ENCODE measurements around the gene AK8.
A peak's percentile ranks its signal among the peaks of the same experiment; 100 is the strongest.

The AK8 gene

DNA sequence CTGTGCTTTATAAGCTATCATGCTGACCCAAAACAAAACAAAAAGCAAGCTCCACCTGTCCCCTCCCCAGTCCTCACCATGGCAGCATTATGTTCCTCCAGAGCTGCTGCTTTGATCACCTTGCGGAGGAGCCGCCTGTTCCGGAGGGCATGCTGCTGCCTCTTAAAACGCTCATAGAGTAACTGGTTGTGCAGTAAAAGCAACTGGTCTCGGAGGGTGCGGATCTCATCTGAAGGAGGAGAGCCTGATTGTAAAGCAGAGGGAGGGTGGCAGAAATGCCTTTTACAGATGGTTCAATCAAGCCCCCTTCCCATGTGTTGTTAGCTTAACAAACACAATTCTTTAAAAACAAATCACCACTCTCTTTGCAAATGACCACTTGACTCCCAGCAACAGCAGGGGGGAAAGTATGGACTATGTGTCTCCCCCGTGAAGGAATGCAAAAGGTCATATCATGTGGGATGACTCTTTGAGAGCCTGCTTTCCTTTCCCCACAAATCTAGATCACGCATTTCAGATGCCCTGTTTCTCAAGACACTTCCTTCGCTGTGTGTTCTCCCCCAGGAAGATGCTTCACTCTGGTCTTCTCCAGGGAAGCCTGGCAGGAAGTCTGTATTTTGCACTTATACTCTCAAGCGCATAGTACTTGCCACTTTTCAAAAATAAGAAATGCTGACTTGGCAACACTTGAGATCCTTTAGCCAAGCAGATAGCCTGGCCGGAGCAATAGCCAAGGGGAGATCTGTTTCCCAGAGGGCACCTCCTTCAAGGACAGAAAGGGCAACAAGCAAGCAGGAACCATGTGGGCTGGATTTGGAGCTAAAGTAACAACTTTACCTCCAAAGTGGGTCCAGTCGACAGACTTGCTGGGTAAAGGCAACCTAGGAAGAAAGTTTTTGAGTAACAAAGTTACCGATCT is 25.7 kb upstream of the AK8 start:
- no peak overlapping the region for H3K4me2 ChIP-seq (ENCODE audit: low read depth, low read length, poor library complexity, severe bottlenecking)
- H3K36me3 ChIP-seq (ENCODE audit: low read length) = no peaks in the 10 kb centered on the region
- H3K9ac ChIP-seq (ENCODE audit: low read length) = no peak overlapping the region

DNA sequence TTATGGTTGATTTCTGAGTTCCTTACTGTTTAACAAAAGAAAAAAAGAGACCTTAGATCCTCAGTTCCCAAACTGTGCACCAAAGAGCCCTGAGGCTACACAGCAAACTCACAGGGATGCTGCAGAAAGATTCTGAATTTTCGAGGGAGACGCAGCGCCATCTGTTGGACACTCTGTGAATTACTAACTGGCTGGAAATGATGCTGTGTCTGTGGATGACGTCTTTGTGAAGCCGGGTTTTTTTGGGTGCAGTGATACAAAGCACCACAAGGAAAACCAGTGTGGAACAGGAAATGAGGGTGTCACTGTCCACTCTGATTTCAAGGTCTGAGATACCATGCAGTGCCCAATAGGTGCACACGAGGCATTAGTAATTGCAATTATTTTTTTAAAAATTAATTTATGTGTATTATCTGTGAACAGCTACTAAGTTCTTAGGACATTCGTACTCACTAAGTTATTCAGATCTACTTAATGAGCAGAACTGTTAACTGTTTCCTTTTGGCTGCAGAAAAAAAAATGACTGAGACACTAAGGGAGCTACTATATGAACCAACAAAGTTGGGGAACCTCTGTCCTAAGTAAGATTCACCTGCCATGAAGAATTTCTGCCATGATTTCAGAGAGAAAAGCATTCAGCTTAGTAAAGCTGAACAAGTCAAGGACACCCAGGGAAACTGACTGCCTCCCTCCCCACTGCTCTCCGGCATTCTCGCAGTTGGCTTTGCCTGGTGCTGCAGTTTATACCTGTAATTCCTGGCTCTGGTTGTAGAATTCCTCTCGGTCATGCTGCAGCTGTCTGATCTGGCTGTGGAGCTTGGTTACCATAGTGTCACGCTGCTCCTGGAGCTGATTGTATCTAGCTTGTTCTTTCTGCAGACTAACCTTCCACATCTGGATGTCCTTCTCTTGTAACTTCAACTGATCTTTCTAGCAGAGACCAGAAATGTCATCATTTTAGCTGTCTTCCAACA is 24.1 kb upstream of the AK8 start:
- Histone ChIP-seq H3F3A (ENCODE audit: insufficient read depth) (no peaks in the 10 kb centered on the region), H3K4me3 (ENCODE audit: insufficient read depth, low read length, poor library complexity, severe bottlenecking) (no peak overlapping the region), H3K9me3 (ENCODE audit: insufficient read depth, low read length) (no peaks in the 10 kb centered on the region), H3K9me2 (replicated peaks; ENCODE audit: insufficient read depth, low read length) (no peaks in the 10 kb centered on the region), H4K20me1 (ENCODE audit: low read depth, low read length) (no peaks in the 10 kb centered on the region), H3K4me2 (ENCODE audit: low read depth, low read length, poor library complexity, severe bottlenecking) (no peak overlapping the region), H3K27ac (ENCODE audit: low read depth, low read length) (no peak overlapping the region), H2AFZ (ENCODE audit: low read depth, low read length, severe bottlenecking) (no peak overlapping the region), H3K9ac (ENCODE audit: low read length) (no peak overlapping the region), H3K79me2 (ENCODE audit: insufficient read depth, low read length) (no peaks in the 10 kb centered on the region), H3K27me3 (ENCODE audit: low read length) (no peaks in the 10 kb centered on the region), H3K36me3 (ENCODE audit: low read length) (no peaks in the 10 kb centered on the region)
- TF ChIP-seq EZH2phosphoT487 (conservative IDR thresholded peaks at IDR 0.05; ENCODE audit: low read length) = no peak
- TF ChIP-seq, protein P1, sequence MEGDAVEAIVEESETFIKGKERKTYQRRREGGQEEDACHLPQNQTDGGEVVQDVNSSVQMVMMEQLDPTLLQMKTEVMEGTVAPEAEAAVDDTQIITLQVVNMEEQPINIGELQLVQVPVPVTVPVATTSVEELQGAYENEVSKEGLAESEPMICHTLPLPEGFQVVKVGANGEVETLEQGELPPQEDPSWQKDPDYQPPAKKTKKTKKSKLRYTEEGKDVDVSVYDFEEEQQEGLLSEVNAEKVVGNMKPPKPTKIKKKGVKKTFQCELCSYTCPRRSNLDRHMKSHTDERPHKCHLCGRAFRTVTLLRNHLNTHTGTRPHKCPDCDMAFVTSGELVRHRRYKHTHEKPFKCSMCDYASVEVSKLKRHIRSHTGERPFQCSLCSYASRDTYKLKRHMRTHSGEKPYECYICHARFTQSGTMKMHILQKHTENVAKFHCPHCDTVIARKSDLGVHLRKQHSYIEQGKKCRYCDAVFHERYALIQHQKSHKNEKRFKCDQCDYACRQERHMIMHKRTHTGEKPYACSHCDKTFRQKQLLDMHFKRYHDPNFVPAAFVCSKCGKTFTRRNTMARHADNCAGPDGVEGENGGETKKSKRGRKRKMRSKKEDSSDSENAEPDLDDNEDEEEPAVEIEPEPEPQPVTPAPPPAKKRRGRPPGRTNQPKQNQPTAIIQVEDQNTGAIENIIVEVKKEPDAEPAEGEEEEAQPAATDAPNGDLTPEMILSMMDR (IDR thresholded peaks at IDR 0.05; ENCODE audit: insufficient read depth, low read length, poor library complexity, severe bottlenecking) = peak; percentile 74

More for the DNA sequence above, 25.7 kb upstream of the AK8 start:
- H3K27me3 ChIP-seq (ENCODE audit: low read length) = no peaks in the 10 kb centered on the region
- TF ChIP-seq EZH2phosphoT487 (conservative IDR thresholded peaks at IDR 0.05; ENCODE audit: low read length) = no peak
- TF ChIP-seq, protein P1 (IDR thresholded peaks at IDR 0.05; ENCODE audit: insufficient read depth, low read length, poor library complexity, severe bottlenecking) = no peak
- no peaks in the 10 kb centered on the region for H3K9me3 ChIP-seq (ENCODE audit: insufficient read depth, low read length)
- no peaks in the 10 kb centered on the region for H3F3A ChIP-seq (ENCODE audit: insufficient read depth)
- H4K20me1 ChIP-seq (ENCODE audit: low read depth, low read length) = no peaks in the 10 kb centered on the region
- H2AFZ ChIP-seq (ENCODE audit: low read depth, low read length, severe bottlenecking) = no peak overlapping the region
- no peaks in the 10 kb centered on the region for H3K9me2 ChIP-seq (replicated peaks; ENCODE audit: insufficient read depth, low read length)
- H3K79me2 ChIP-seq (ENCODE audit: insufficient read depth, low read length) = no peaks in the 10 kb centered on the region
- no peak overlapping the region for H3K4me3 ChIP-seq (ENCODE audit: insufficient read depth, low read length, poor library complexity, severe bottlenecking)
- no peak overlapping the region for H3K27ac ChIP-seq (ENCODE audit: low read depth, low read length)

- Histone ChIP-seq H3K27me3 (ENCODE audit: low read length) (no peaks in the 10 kb centered on the region), H3K4me2 (ENCODE audit: low read depth, low read length, poor library complexity, severe bottlenecking) (no peak overlapping the region), H3K27ac (ENCODE audit: low read depth, low read length) (no peak overlapping the region), H3F3A (ENCODE audit: insufficient read depth) (no peaks in the 10 kb centered on the region), H3K9me2 (replicated peaks; ENCODE audit: insufficient read depth, low read length) (no peaks in the 10 kb centered on the region), H3K79me2 (ENCODE audit: insufficient read depth, low read length) (no peaks in the 10 kb centered on the region), H2AFZ (ENCODE audit: low read depth, low read length, severe bottlenecking) (no peak overlapping the region), H3K4me3 (ENCODE audit: insufficient read depth, low read length, poor library complexity, severe bottlenecking) (no peak overlapping the region), H3K9me3 (ENCODE audit: insufficient read depth, low read length) (no peaks in the 10 kb centered on the region), H3K9ac (ENCODE audit: low read length) (no peak overlapping the region), H4K20me1 (ENCODE audit: low read depth, low read length) (no peaks in the 10 kb centered on the region), H3K36me3 (ENCODE audit: low read length) (no peaks in the 10 kb centered on the region)
- TF ChIP-seq, protein P1 (IDR thresholded peaks at IDR 0.05; ENCODE audit: insufficient read depth, low read length, poor library complexity, severe bottlenecking) = no peak
- no peak for TF ChIP-seq EZH2phosphoT487 (conservative IDR thresholded peaks at IDR 0.05; ENCODE audit: low read length)
Observed at GRCh38 chr9:132898051-132898450, 20.0 kb upstream of the AK8 start.
